BLaER1 treated with 17β-estradiol and CSF1 and Interleukin-3, amounts not matched to agents 10 nM and 100 nM (cell line): Measurements from ENCODE around the gene BSDC1.
A peak's percentile ranks its signal among the peaks of the same experiment; 100 is the strongest.

Source experiments
- H3K27ac ChIP-seq, 11 experiments: shearing (Covaris generic); formaldehyde crosslinking; 2 replicates each; pipeline ENCODE4 v1.8.1; 2022
- H3K27me3 ChIP-seq, 11 experiments: shearing (Covaris generic); formaldehyde crosslinking; 2 replicates each; pipeline ENCODE4 v1.8.1; 2022
- H3K36me3 ChIP-seq, 11 experiments: shearing (Covaris generic); formaldehyde crosslinking; 2 replicates each; pipeline ENCODE4 v1.8.1; 2022
- H3K4me1 ChIP-seq, 10 experiments: shearing (Covaris generic); formaldehyde crosslinking; 2 replicates each; pipeline ENCODE4 v1.8.1; 2022
- H3K4me2 ChIP-seq, 11 experiments: shearing (Covaris generic); formaldehyde crosslinking; 2 replicates each; pipeline ENCODE4 v1.8.1; 2022
- H3K4me3 ChIP-seq, 10 experiments: shearing (Covaris generic); formaldehyde crosslinking; 2 replicates each; pipeline ENCODE4 v1.8.1; 2022
- H3K9ac ChIP-seq, 11 experiments: shearing (Covaris generic); formaldehyde crosslinking; 2 replicates each; pipeline ENCODE4 v1.8.1; 2022
- H3K9me3 ChIP-seq, 11 experiments: shearing (Covaris generic); formaldehyde crosslinking; replicated peaks in 1 of 11; 2 replicates each; pipeline ENCODE4 v1.8.1; 2022
- H4K20me1 ChIP-seq, 11 experiments: shearing (Covaris generic); formaldehyde crosslinking; 2 replicates each; pipeline ENCODE4 v1.8.1; 2022
- Cebpa-rat ChIP-seq, 11 experiments: shearing (Covaris generic); IDR thresholded peaks; 2 replicates each; pipeline ENCODE4 v1.8.1; 2022

The BSDC1 gene

GRCh38 chr1:32334864-32335534, 59.2 kb downstream of the BSDC1 start:
- no peaks in the 10 kb centered on the region for H3K9me3 ChIP-seq
- peaks cover 72 to 83% (median 80%) of the 10 kb centered on the region in 10 experiments for H3K4me1 ChIP-seq
- peak overlapping the region; percentile 85 to 99 (median 97) for H3K9ac ChIP-seq
- no peaks in the 10 kb centered on the region for H3K27me3 ChIP-seq
- peaks cover 6 to 84% (median 64%) of the 10 kb centered on the region in 11 experiments; a peak in 21 of 22 replicates for H4K20me1 ChIP-seq
- H3K27ac ChIP-seq = peak overlapping the region in 10 of 11 experiments; percentile 68 to 97 (median 94); a peak in 20 of 22 replicates
- peak overlapping the region; percentile 68 to 97 (median 92) for H3K4me3 ChIP-seq
- TF ChIP-seq Cebpa-rat (IDR thresholded peaks at IDR 0.05) = no peak
- peak overlapping the region; percentile 92 to 100 (median 98) for H3K4me2 ChIP-seq
- H3K36me3 ChIP-seq = peaks cover 35 to 51% (median 50%) of the 10 kb centered on the region in 11 experiments

- no peak for TF ChIP-seq Cebpa-rat (IDR thresholded peaks at IDR 0.05)
- Histone ChIP-seq H3K27me3 (no peaks in the 10 kb centered on the region), H3K4me1 (peaks cover 65 to 77% (median 74%) of the 10 kb centered on the region in 10 experiments), H3K4me3 (peak overlapping the region; percentile 68 to 97 (median 92)), H3K4me2 (peak overlapping the region; percentile 92 to 100 (median 98)), H3K9me3 (no peaks in the 10 kb centered on the region), H4K20me1 (peaks cover 6 to 88% (median 70%) of the 10 kb centered on the region in 11 experiments; a peak in 21 of 22 replicates), H3K36me3 (peaks cover 41 to 57% (median 56%) of the 10 kb centered on the region in 11 experiments), H3K27ac (peak overlapping the region in 9 of 11 experiments; percentile 84 to 97 (median 95); a peak in 18 of 22 replicates), H3K9ac (peak overlapping the region; percentile 85 to 99 (median 97))
Measured at GRCh38 chr1:32334274-32334861, 59.9 kb downstream of the BSDC1 start.

- no peaks in the 10 kb centered on the region for H3K9me3 ChIP-seq
- no peaks in the 10 kb centered on the region for H3K27me3 ChIP-seq
- H3K27ac ChIP-seq = peak overlapping the region in 2 of 11 experiments; percentile 96; a peak in 2 of 22 replicates
- peak overlapping the region in 8 of 10 experiments; percentile 86 to 97 (median 96); a peak in 13 of 20 replicates for H3K4me3 ChIP-seq
- H3K9ac ChIP-seq = peak overlapping the region in 9 of 11 experiments; percentile 90 to 99 (median 97); a peak in 16 of 22 replicates
- peaks cover 51 to 66% (median 66%) of the 10 kb centered on the region in 11 experiments for H3K36me3 ChIP-seq
- peaks cover 56 to 67% (median 64%) of the 10 kb centered on the region in 10 experiments for H3K4me1 ChIP-seq
- no peak for TF ChIP-seq Cebpa-rat (IDR thresholded peaks at IDR 0.05)
- peak overlapping the region in 10 of 11 experiments; percentile 92 to 100 (median 98); a peak in 20 of 22 replicates for H3K4me2 ChIP-seq
- H4K20me1 ChIP-seq = peaks cover 6 to 96% (median 80%) of the 10 kb centered on the region in 11 experiments; a peak in 21 of 22 replicates
Measured at GRCh38 chr1:32333251-32333963, 60.8 kb downstream of the BSDC1 start.

GRCh38 chr1:32332290-32333079, 61.8 kb downstream of the BSDC1 start:
- Histone ChIP-seq H3K4me3 (no peak overlapping the region), H3K27me3 (no peaks in the 10 kb centered on the region), H3K9ac (peak overlapping the region in 9 of 11 experiments; percentile 0 to 99 (median 51); a peak in 12 of 22 replicates), H4K20me1 (peaks cover 6 to 96% (median 87%) of the 10 kb centered on the region in 11 experiments; a peak in 21 of 22 replicates), H3K4me2 (peak overlapping the region in 10 of 11 experiments; percentile 92 to 100 (median 98); a peak in 20 of 22 replicates), H3K4me1 (peaks cover 47 to 58% (median 55%) of the 10 kb centered on the region in 10 experiments), H3K36me3 (peaks cover 60 to 76% (median 75%) of the 10 kb centered on the region in 11 experiments), H3K9me3 (no peaks in the 10 kb centered on the region), H3K27ac (peak overlapping the region in 2 of 11 experiments; percentile 1 to 36; a peak in 2 of 22 replicates)
- TF ChIP-seq Cebpa-rat (IDR thresholded peaks at IDR 0.05) = no peak

GRCh38 chr1:32331549-32331948, 62.7 kb downstream of the BSDC1 start:
- peak overlapping the region in 4 of 11 experiments; percentile 5 to 99 (median 70); a peak in 1 of 22 replicates for H3K9ac ChIP-seq
- H4K20me1 ChIP-seq = peaks cover 6 to 91% (median 81%) of the 10 kb centered on the region in 11 experiments; a peak in 21 of 22 replicates
- no peak for TF ChIP-seq Cebpa-rat (IDR thresholded peaks at IDR 0.05)
- peaks cover 68 to 84% (median 83%) of the 10 kb centered on the region in 11 experiments for H3K36me3 ChIP-seq
- H3K4me1 ChIP-seq = peaks cover 37 to 48% (median 46%) of the 10 kb centered on the region in 10 experiments
- no peaks in the 10 kb centered on the region for H3K9me3 ChIP-seq
- H3K27me3 ChIP-seq = no peaks in the 10 kb centered on the region
- no peak overlapping the region for H3K4me3 ChIP-seq
- H3K27ac ChIP-seq = 0 out of 22 replicates have a peak overlapping the region, but pooled peaks of 1 of the 11 experiments have one; percentile 36
- H3K4me2 ChIP-seq = peak overlapping the region in 5 of 11 experiments; percentile 14 to 100 (median 98); a peak in 4 of 22 replicates

GRCh38 chr1:32330558-32331151, 63.6 kb downstream of the BSDC1 start:
- no peaks in the 10 kb centered on the region for H3K27me3 ChIP-seq
- H4K20me1 ChIP-seq = peaks cover 6 to 90% (median 78%) of the 10 kb centered on the region in 11 experiments; a peak in 21 of 22 replicates
- H3K36me3 ChIP-seq = peaks cover 76 to 92% (median 91%) of the 10 kb centered on the region in 11 experiments
- H3K27ac ChIP-seq = no peak overlapping the region
- H3K9me3 ChIP-seq = no peaks in the 10 kb centered on the region
- H3K4me3 ChIP-seq = no peak overlapping the region
- H3K4me1 ChIP-seq = peaks cover 34 to 46% (median 43%) of the 10 kb centered on the region in 10 experiments
- no peak overlapping the region for H3K9ac ChIP-seq
- peak overlapping the region in 3 of 11 experiments; percentile 11 to 98 (median 20); a peak in 2 of 22 replicates for H3K4me2 ChIP-seq
- TF ChIP-seq Cebpa-rat (IDR thresholded peaks at IDR 0.05) = no peak

GRCh38 chr1:32329931-32330466, 64.2 kb downstream of the BSDC1 start:
- no peak overlapping the region for H3K4me3 ChIP-seq
- no peak overlapping the region for H3K4me2 ChIP-seq
- H3K36me3 ChIP-seq = peaks cover 83 to 98% (median 97%) of the 10 kb centered on the region in 11 experiments
- H3K27ac ChIP-seq = no peak overlapping the region
- H4K20me1 ChIP-seq = peaks cover 6 to 84% (median 77%) of the 10 kb centered on the region in 11 experiments; a peak in 21 of 22 replicates
- peaks cover 33 to 46% (median 43%) of the 10 kb centered on the region in 10 experiments for H3K4me1 ChIP-seq
- no peaks in the 10 kb centered on the region for H3K9me3 ChIP-seq
- TF ChIP-seq Cebpa-rat (IDR thresholded peaks at IDR 0.05) = no peak
- no peak overlapping the region for H3K9ac ChIP-seq
- H3K27me3 ChIP-seq = no peaks in the 10 kb centered on the region
